Fibroblast of skin of scalp (primary cell): ENCODE results near the gene PRTG.
"Not testable (repeated sequence)": the region's sequence is repeated elsewhere in the genome, so short reads cannot be mapped to it uniquely, and the experiment has no call there.

Source experiments
- DNase-seq: peaks from one replicate; pipeline ENCODE4 v3.0.0-alpha.2; 2013

The PRTG gene

GRCh38 chr15:55630858-55631257 is 112.1 kb downstream of the PRTG start:
- DNase-seq: no peak

- DNase-seq: peak; percentile 4
Observed at GRCh38 chr15:55628369-55628730, 114.6 kb downstream of the PRTG start.

GRCh38 chr15:55627730-55628368 is 115.1 kb downstream of the PRTG start:
- DNase-seq: peak; percentile 71

- DNase-seq: no peak
Observed at GRCh38 chr15:55619783-55620182, 123.2 kb downstream of the PRTG start.

- no peak for DNase-seq
Observed at GRCh38 chr15:55618387-55618786, 124.6 kb downstream of the PRTG start.

- DNase-seq: no peak
Observed at GRCh38 chr15:55615445-55615844, 127.5 kb downstream of the PRTG start.

GRCh38 chr15:55613727-55614126 is 129.2 kb downstream of the PRTG start:
- DNase-seq: no peak

GRCh38 chr15:55606214-55606613 is 136.7 kb downstream of the PRTG start:
- DNase-seq: no peak

- no peak for DNase-seq
Observed at GRCh38 chr15:55601374-55601773, 141.6 kb downstream of the PRTG start.

- no peak for DNase-seq
Observed at GRCh38 chr15:55599439-55599838, 143.5 kb downstream of the PRTG start.

- not testable (repeated sequence) for DNase-seq
Observed at GRCh38 chr15:55593019-55593418, 149.9 kb downstream of the PRTG start.

- DNase-seq: no peak
Observed at GRCh38 chr15:55590788-55591187, 152.2 kb downstream of the PRTG start.

- peak; percentile 31 for DNase-seq
Observed at GRCh38 chr15:55589287-55589686, 153.7 kb downstream of the PRTG start.

GRCh38 chr15:55588815-55589115 is 154.2 kb downstream of the PRTG start:
- DNase-seq: no peak

- peak; percentile 74 for DNase-seq
Observed at GRCh38 chr15:55588070-55588814, 154.7 kb downstream of the PRTG start, which contains the start of gene PYGO1. PYGO1 (minus strand) TSS chr15:55588345; CDS start chr15:55587883, 462 bp downstream.

GRCh38 chr15:55587321-55588069 is 155.5 kb downstream of the PRTG start:
- DNase-seq: peak; percentile 63

- DNase-seq: no peak
Observed at GRCh38 chr15:55586808-55587207, 156.1 kb downstream of the PRTG start.

GRCh38 chr15:55576943-55577342 is 166.0 kb downstream of the PRTG start:
- no peak for DNase-seq

- DNase-seq: no peak
Observed at GRCh38 chr15:55574096-55574495, 168.9 kb downstream of the PRTG start.

- no peak for DNase-seq
Observed at GRCh38 chr15:55573224-55573623, 169.7 kb downstream of the PRTG start.

GRCh38 chr15:55564347-55565145 is 178.4 kb downstream of the PRTG start:
- DNase-seq: no peak

GRCh38 chr15:55562601-55563000 is 180.4 kb downstream of the PRTG start:
- DNase-seq: no peak
